NCI-H2196 (cell line): ENCODE results near the gene MINPP1.

Source experiments
- DNase-seq: peaks from one replicate; lab custom pipeline; 2025; ENCODE audit not compliant: unreplicated experiment; lab: John Stamatoyannopoulos, UW

The MINPP1 gene

GRCh38 chr10:87519582-87519981 lies 14.9 kb downstream of the MINPP1 start:
- DNase-seq, result no peak

- no peak for DNase-seq
These were observed 19.0 kb downstream of the MINPP1 start for GRCh38 chr10:87523731-87524130.

GRCh38 chr10:87524296-87524695 lies 19.6 kb downstream of the MINPP1 start:
- DNase-seq, result no peak

GRCh38 chr10:87531908-87532622 lies 27.4 kb downstream of the MINPP1 start:
- no peak for DNase-seq

- no peak for DNase-seq
These were observed 28.0 kb downstream of the MINPP1 start for GRCh38 chr10:87532696-87533095.

GRCh38 chr10:87534173-87534858 lies 29.6 kb downstream of the MINPP1 start:
- no peak for DNase-seq

- no peak for DNase-seq
These were observed 33.7 kb downstream of the MINPP1 start for GRCh38 chr10:87538092-87539015.

- no peak for DNase-seq
These were observed 36.4 kb downstream of the MINPP1 start for GRCh38 chr10:87541114-87541513.

- DNase-seq, result no peak
These were observed 40.0 kb downstream of the MINPP1 start for GRCh38 chr10:87544721-87545120.

GRCh38 chr10:87545783-87546182 lies 41.1 kb downstream of the MINPP1 start:
- DNase-seq, result no peak

- no peak for DNase-seq
These were observed 41.5 kb downstream of the MINPP1 start for GRCh38 chr10:87546210-87546609.

GRCh38 chr10:87546971-87547413 lies 42.3 kb downstream of the MINPP1 start:
- no peak for DNase-seq

GRCh38 chr10:87547734-87548311 lies 43.1 kb downstream of the MINPP1 start:
- DNase-seq, result no peak

GRCh38 chr10:87550741-87551140 lies 46.0 kb downstream of the MINPP1 start:
- no peak for DNase-seq

GRCh38 chr10:87551326-87551725 lies 46.6 kb downstream of the MINPP1 start:
- DNase-seq, result no peak

GRCh38 chr10:87552248-87552929 lies 47.7 kb downstream of the MINPP1 start:
- DNase-seq, result no peak

- no peak for DNase-seq
These were observed 52.7 kb downstream of the MINPP1 start for GRCh38 chr10:87557409-87557808.

GRCh38 chr10:87558333-87558732 lies 53.6 kb downstream of the MINPP1 start:
- no peak for DNase-seq

- DNase-seq, result no peak
These were observed 54.7 kb downstream of the MINPP1 start for GRCh38 chr10:87559392-87559791.

GRCh38 chr10:87560495-87561129 lies 55.9 kb downstream of the MINPP1 start:
- no peak for DNase-seq
